GM10266 (cell line): Measurements from ENCODE around the gene LMTK3.
"Not testable (repeated sequence)": the region's sequence is repeated elsewhere in the genome, so short reads cannot be mapped to it uniquely, and the experiment has no call there.

Experiments used
- DNase-seq: peaks from one replicate; pipeline ENCODE4 v3.0.0; 2012; ENCODE audit errors: extremely low spot score
- TF ChIP-seq, protein P1 (sequence below): IDR thresholded peaks from 2 replicates; pipeline ENCODE4 v1.5.1; 2012; ENCODE audit warnings: mild to moderate bottlenecking, low read depth; ENCODE audit not compliant: control insufficient read depth, insufficient read depth; ENCODE audit errors: missing control alignments

LMTK3 gene

DNA sequence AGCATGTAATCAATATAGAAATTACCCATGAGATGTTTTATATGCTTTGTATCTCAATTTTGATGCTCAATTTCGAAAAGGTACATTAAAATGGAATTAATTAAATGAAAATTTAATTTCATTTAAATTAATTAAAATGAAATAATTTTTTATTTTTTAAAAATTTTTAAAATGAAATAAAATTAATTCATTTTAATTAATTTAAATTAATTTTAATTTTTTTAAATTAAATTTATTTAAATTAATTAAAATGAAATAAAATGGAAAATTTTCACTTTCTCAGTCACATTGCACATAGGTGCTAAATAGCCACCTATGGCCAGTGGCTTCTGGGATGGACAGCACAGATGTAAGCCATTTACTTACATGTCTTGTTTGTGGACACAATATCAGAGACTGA, 36.1 kb upstream of the LMTK3 start:
- no peak for DNase-seq

DNA sequence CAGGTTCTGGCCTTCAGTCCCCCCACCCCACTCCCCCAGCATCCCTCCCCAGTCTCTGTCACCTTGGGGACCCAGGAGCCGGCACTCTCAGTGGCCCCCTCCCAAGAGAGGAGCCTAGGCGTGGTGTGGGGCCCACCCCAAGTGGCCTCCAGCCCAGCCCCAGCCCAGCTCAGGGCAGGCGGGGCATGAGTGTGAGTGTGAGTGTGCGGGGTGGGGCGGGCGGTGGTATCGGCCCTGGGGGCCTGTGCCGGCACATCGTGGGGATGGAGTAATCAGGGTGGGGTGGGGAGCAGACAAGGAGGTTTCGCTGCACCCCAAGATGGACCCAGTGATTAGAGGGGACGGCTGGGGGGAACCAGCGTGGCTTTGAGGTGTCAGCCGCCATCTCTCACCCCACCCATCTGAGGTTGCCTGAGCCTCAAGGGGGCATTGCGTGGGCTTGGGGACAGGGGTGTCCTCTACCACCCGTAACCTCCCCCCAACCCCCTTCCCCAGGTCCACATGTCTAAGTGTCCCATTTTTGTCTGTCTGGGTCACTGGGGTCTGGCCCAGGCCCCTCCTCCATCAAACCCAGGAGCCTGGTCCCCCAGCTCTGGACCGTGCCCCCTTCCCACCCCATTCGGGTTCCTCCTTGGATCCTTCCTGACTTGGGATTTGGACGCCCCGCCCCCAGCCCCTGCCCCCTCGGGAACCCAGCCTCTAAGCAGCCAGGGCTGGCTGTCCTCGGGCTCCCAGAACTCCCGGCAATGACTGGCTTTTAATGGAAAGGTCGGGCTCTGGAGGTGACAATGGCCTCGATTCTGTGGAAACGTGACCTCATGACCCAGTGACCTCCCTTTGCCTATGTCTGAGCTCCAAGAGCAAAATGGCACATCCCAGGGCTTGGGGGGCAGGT, 33.5 kb upstream of the LMTK3 start:
- TF ChIP-seq, protein P1, sequence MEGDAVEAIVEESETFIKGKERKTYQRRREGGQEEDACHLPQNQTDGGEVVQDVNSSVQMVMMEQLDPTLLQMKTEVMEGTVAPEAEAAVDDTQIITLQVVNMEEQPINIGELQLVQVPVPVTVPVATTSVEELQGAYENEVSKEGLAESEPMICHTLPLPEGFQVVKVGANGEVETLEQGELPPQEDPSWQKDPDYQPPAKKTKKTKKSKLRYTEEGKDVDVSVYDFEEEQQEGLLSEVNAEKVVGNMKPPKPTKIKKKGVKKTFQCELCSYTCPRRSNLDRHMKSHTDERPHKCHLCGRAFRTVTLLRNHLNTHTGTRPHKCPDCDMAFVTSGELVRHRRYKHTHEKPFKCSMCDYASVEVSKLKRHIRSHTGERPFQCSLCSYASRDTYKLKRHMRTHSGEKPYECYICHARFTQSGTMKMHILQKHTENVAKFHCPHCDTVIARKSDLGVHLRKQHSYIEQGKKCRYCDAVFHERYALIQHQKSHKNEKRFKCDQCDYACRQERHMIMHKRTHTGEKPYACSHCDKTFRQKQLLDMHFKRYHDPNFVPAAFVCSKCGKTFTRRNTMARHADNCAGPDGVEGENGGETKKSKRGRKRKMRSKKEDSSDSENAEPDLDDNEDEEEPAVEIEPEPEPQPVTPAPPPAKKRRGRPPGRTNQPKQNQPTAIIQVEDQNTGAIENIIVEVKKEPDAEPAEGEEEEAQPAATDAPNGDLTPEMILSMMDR: no peak
- DNase-seq: no peak

More for the DNA sequence above, 36.1 kb upstream of the LMTK3 start:
- TF ChIP-seq, protein P1: no peak

DNA sequence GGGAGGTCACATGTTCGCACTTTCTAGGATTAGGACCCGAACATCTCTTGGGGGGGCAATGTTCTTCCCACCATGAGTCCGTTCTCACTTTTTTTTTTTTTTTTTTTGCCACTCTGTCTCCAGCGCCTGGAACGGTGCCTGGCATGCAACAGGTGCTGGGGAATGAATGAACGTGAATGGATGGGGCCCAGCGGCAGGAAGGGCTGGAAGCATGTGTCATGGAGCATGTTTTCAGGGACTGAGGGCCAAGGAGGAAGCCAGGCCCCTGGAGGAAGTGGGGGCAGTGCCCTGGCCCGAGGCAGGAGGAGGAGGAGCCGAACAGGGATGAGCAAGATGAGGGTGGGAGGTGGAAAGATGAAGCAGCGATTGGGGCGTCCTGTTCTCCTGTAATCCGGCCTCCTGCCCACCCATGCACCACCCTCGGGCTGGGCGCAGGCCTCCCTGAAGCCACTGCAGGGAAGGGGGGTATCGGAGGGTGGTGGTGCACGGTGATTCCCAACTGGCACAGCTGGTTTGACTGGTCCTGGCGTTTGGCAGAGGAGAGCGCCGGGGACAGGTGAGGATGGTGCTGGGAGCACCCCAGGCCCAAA, 31.6 kb upstream of the LMTK3 start:
- no peak for DNase-seq
- TF ChIP-seq, protein P1: no peak

DNA sequence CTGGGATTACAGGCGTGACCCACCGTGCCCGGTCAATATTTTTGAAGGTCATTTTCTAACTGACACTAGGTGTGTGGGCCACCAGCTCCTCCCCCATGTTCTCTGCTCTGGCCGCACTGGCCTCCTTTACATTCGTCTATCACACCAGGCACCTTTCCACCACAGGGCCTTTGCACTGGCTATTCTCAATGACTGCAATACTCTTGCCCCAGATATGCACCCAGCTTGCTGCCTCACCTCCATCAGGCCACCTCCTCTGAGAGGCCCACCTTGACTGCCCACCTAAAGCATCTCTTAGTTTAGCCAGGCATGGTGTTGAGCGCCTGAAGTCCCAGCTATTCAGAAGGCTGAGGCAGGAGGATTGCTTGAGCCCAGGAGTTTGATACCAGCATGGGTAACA, 30.2 kb upstream of the LMTK3 start:
- TF ChIP-seq, protein P1: no peak
- no peak for DNase-seq

DNA sequence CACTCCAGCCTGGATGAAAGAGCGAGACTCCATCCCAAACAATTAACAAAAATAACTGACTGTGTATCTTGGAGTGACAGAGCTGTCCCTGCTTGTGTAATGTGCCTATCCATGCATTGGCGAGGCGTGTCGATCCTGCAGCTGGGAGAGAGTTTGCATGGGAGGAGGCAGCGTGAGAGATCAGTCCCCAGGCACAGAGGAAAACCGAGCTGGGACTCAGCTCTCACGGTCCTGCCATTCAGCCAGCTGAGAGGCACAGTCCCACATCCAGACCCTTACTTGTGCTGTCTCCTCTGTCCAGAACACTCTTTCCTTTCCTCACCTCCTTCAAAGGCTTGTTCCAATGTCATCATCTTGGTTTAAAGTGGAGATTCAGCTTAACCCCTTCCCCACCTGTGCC, 28.5 kb upstream of the LMTK3 start:
- TF ChIP-seq, protein P1: no peak
- no peak for DNase-seq

DNA sequence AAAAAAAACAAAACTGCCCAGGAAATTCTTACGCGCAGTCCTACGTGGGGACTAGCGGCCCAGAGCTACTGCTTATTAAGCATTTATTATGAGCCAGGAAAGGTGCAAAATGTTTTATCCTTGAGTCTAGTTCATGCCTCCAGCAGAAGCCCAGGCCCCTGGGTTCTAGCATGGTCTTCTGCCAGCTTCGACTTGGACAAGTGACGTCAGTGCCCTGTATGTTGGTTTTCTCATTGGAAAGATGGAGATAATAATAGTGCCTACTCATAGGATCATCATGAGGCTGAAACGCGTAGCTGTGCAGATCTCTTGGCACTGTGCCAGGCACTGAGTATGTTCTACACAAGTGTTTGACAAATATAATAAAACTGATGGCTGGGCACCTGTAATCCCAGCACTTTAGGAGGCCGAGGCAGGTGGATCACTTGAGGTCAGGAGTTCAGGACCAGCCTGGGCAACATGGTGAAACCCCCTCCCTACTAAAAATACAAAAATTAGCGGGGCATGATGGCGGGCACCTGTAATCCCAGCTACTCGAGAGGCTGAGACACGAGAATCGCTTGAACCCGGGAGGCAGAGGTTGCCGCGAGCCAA, 28.0 kb upstream of the LMTK3 start:
- TF ChIP-seq, protein P1: no peak
- DNase-seq: no peak

DNA sequence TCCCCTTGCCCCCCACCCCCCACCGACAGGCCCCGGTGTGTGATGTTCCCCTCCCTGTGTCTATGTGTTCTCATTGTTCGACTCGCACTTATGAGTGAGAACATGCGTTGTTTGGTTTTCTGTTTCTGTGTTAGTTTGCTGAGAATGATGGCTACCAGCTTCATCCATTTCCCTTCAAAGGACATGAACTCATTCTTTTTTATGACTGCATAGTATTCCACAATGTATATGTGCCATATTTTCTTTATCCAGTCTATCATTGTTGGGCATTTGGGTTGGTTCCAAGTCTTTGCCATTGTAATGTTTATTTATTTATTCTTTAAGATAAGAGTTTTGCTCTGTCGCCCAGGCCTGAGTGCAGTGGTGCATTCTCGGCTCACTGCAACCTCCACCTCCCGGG, 26.4 kb upstream of the LMTK3 start:
- DNase-seq: not testable (repeated sequence)
